Endothelial cell of umbilical vein (primary cell): Measurements from ENCODE around the gene DCLK1. TPM values are rescaled to one million over a fixed set of nuclear protein-coding genes. Genes with fewer than 3 reads are reported as not detected.

Experiments
- BruUV-seq: library from RNA; stranded (reverse); fragments of 400-500 nt; replicated peaks from 2 replicates; lab custom pipeline; 2021; lab: Mats Ljungman, UMichigan
- CTCF ChIA-PET: fragments of 300-600, 350-600 bp; sonication (Branson Sonifier 250); formaldehyde crosslinking; loops from one replicate; lab custom pipeline; 2021; ENCODE audit warnings: antibody characterized with exemption, inconsistent platforms; lab: Charles Lee
- POLR2A ChIA-PET: fragments of 300-600, 350-600 bp; sonication (Branson Sonifier 250); formaldehyde crosslinking; loops from one replicate; lab custom pipeline; 2021; ENCODE audit warnings: antibody characterized with exemption, inconsistent platforms; lab: Charles Lee
- DNase-seq: peaks from one replicate; pipeline ENCODE4 v3.0.0-alpha.2; 2011; ENCODE audit warnings: low read depth, low spot score
- FAIRE-seq: peaks from 2 replicates; lab custom pipeline; 2011; peaks lifted over from hg19 to GRCh38; lab: Jason Lieb, UNC
- H2AFZ ChIP-seq: 2 replicates; pipeline ENCODE4 v1.6.0; 2012; ENCODE audit warnings: low read depth, low read length, control low read depth, inconsistent platforms
- H3K27ac ChIP-seq: 2 replicates; pipeline ENCODE4 v1.5.1; 2011; ENCODE audit warnings: low read depth, mild to moderate bottlenecking, control low read depth, low read length, moderate library complexity; ENCODE audit not compliant: insufficient read depth
- H3K27me3 ChIP-seq, 2 experiments: 2 replicates each; pipeline versions ENCODE4 v1.6.0 to v1.6.1; 2011; ENCODE audit warnings: low read length in 2 of 2, mixed read lengths in 1 of 2; ENCODE audit not compliant: control insufficient read depth in 2 of 2, insufficient read depth in 2 of 2
- H3K36me3 ChIP-seq, 2 experiments: 2 replicates in 1 of 2; 3 replicates in 1 of 2; pipeline ENCODE4 v1.5.1; 2011; ENCODE audit warnings: low read length in 2 of 2, mild to moderate bottlenecking in 1 of 2, moderate library complexity in 1 of 2; ENCODE audit not compliant: control insufficient read depth in 2 of 2, insufficient read depth in 2 of 2; ENCODE audit errors: extremely low read depth in 1 of 2
- H3K4me1 ChIP-seq: 3 replicates; pipeline ENCODE4 v1.5.1; 2011; ENCODE audit warnings: mild to moderate bottlenecking, low read length; ENCODE audit not compliant: control insufficient read depth, insufficient read depth; ENCODE audit errors: extremely low read depth
- H3K4me2 ChIP-seq: 2 replicates; pipeline ENCODE4 v1.6.1; 2011; ENCODE audit warnings: low read length, control low read depth, mixed read lengths; ENCODE audit not compliant: insufficient read depth
- H3K4me3 ChIP-seq, 3 experiments: fragments of 200-600 bp in 1 of 3; sonication (generic), shearing (Covaris generic) in 1 of 3; replicated peaks in 1 of 3; 2 replicates each; pipeline ENCODE4 v1.5.1; 2011 to 2016; ENCODE audit warnings: control low read depth in 3 of 3, low read length in 3 of 3, mild to moderate bottlenecking in 2 of 3, inconsistent platforms in 1 of 3, low read depth in 1 of 3, moderate library complexity in 1 of 3; ENCODE audit not compliant: insufficient read depth in 1 of 3
- H3K79me2 ChIP-seq: 2 replicates; pipeline ENCODE4 v1.6.0; 2012; ENCODE audit warnings: low read length, inconsistent platforms; ENCODE audit not compliant: control insufficient read depth, insufficient read depth
- H3K9ac ChIP-seq: replicated peaks from 2 replicates; pipeline ENCODE3; 2011; ENCODE audit warnings: low read length, control low read depth; ENCODE audit not compliant: insufficient read depth; ENCODE audit errors: extremely low read depth
- H3K9me1 ChIP-seq: replicated peaks from 3 replicates; pipeline ENCODE4 v1.6.0; 2011; ENCODE audit warnings: mild to moderate bottlenecking, low read length; ENCODE audit not compliant: control insufficient read depth, insufficient read depth; ENCODE audit errors: extremely low read depth
- H3K9me3 ChIP-seq: replicated peaks from 2 replicates; pipeline ENCODE4 v1.5.1; 2012; ENCODE audit warnings: low read length, inconsistent platforms; ENCODE audit not compliant: control insufficient read depth, insufficient read depth
- H4K20me1 ChIP-seq: replicated peaks from 2 replicates; pipeline ENCODE3; 2011; ENCODE audit warnings: mild to moderate bottlenecking, low read length; ENCODE audit not compliant: control insufficient read depth, insufficient read depth; ENCODE audit errors: extremely low read depth
- EZH2 ChIP-seq: IDR thresholded peaks from 2 replicates; pipeline ENCODE4 v1.6.1; 2012; ENCODE audit warnings: borderline replicate concordance, low read depth, mild to moderate bottlenecking, moderate library complexity, low read length, inconsistent platforms; ENCODE audit not compliant: severe bottlenecking
- FOS ChIP-seq: IDR thresholded peaks from 2 replicates; pipeline ENCODE4 v1.6.1; 2011; ENCODE audit warnings: mild to moderate bottlenecking, low read length, moderate library complexity, borderline replicate concordance; ENCODE audit not compliant: insufficient read depth
- GATA2 ChIP-seq: IDR thresholded peaks from 2 replicates; pipeline ENCODE4 v1.7.0; 2011; ENCODE audit warnings: low read depth, mild to moderate bottlenecking, moderate library complexity, mixed read lengths, low read length; ENCODE audit not compliant: insufficient read length, insufficient read depth
- JUN ChIP-seq: IDR thresholded peaks from 2 replicates; pipeline ENCODE4 v1.6.1; 2011; ENCODE audit warnings: borderline replicate concordance, low read depth; ENCODE audit not compliant: insufficient read length, insufficient read depth
- MYC ChIP-seq: IDR thresholded peaks from one replicate; pipeline ENCODE4 v1.6.1; 2011; ENCODE audit warnings: mild to moderate bottlenecking, low read depth, low read length
- POLR2A ChIP-seq: IDR thresholded peaks from 2 replicates; pipeline ENCODE4 v1.6.1; 2012; ENCODE audit warnings: low read depth, mild to moderate bottlenecking, control low read depth, low read length
- POLR2AphosphoS5 ChIP-seq: IDR thresholded peaks from 2 replicates; pipeline ENCODE4 v1.6.1; 2012; ENCODE audit warnings: low read depth, mild to moderate bottlenecking, control low read depth, low read length, moderate library complexity; ENCODE audit not compliant: insufficient read depth
- dilution Hi-C: fragments of 300-500 bp; cut with MboI; formaldehyde crosslinking; loops from one replicate; pipeline ENCODE4 v1.15.0; 2019; ENCODE audit warnings: low sequenced_read_pairs; ENCODE audit not compliant: extremely low pct_ligation_motif_present
- intact Hi-C: fragments of 100-400 bp; cut with micrococcal nuclease; formaldehyde crosslinking; loops from one replicate; pipeline ENCODE4 v1.10.0; 2022
- polyA plus RNA-seq, 4 experiments: library from polyadenylated mRNA; depleted of rRNA in 3 of 4; stranded (reverse) in 3 of 4; unstranded in 1 of 4; fragments of >200 nt; gene quantifications; 2 replicates each; pipeline versions ENCODE4 v1.2.1 to v1.2.3, GENCODE V29; 2011 to 2012; ENCODE audit warnings: missing spikeins in 1 of 4
- total RNA-seq: library from RNA; stranded (reverse); gene quantifications from 2 replicates; pipeline ENCODE4 v1.2.3, GENCODE V29; 2021
- TF ChIP-seq, protein P1 (sequence below), 2 donors: IDR thresholded peaks; 1 replicate in 1 of 2; 2 replicates in 1 of 2; pipeline ENCODE4 v1.5.1; 2011; ENCODE audit warnings: low read length in 2 of 2, mild to moderate bottlenecking in 2 of 2, moderate library complexity in 2 of 2, control low read depth in 1 of 2, inconsistent platforms in 1 of 2, low read depth in 1 of 2; ENCODE audit not compliant: insufficient read depth in 1 of 2; ENCODE audit errors: extremely low read depth in 1 of 2
- TF ChIP-seq, protein P2 (sequence below): IDR thresholded peaks from 2 replicates; pipeline ENCODE4 v1.6.1; 2011; ENCODE audit not compliant: insufficient read depth, insufficient read length

Gene DCLK1
- total and polyA plus RNA-seq, 2 donors (not counting 3 experiments of a cell fraction or from before 2014, with no cell fraction given): 0.28 to 3.9 TPM

DNA sequence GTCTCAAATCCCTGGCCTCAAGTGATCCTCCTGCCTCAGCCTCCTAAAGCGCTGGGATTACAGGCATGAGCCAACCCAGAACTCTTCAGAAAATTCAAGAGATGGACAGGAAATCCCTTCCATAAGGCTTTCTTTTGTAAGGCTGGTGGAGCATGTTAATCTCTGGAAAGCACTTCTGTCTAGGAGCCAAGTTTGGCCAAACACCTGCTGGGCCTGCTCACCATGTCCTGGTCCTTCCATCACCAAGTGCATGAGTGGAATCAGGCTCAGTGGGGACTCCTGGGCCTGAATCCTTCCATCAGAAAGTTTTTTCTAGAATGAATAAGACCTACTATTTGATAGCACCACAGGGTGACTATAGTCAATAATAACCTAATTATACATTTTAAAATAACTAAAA lies 148.0 kb downstream of the DCLK1 start:
- no peak for FAIRE-seq
- intact Hi-C loops: no loop called here
- Histone ChIP-seq H3K9ac (no peak overlapping the region), H4K20me1 (no peaks in the 10 kb centered on the region), H3K27me3 (peaks cover 0 to 2% of the 10 kb centered on the region in 2 experiments), H3K4me1 (peaks cover 7% of the 10 kb centered on the region), H3K9me1 (no peaks in the 10 kb centered on the region), H3K79me2 (no peaks in the 10 kb centered on the region), H3K9me3 (no peaks in the 10 kb centered on the region), H3K4me3 (no peak overlapping the region), H3K4me2 (no peak overlapping the region), H3K27ac (no peak overlapping the region), H2AFZ (no peak overlapping the region), H3K36me3 (no peaks in the 10 kb centered on the region)
- no peak for DNase-seq
- dilution Hi-C loops: no loop called here
- TF ChIP-seq FOS (no peak), POLR2A (no peak), MYC (no peak), POLR2AphosphoS5 (no peak), JUN (no peak), GATA2 (no peak), EZH2 (no peak)
- TF ChIP-seq, protein P1, sequence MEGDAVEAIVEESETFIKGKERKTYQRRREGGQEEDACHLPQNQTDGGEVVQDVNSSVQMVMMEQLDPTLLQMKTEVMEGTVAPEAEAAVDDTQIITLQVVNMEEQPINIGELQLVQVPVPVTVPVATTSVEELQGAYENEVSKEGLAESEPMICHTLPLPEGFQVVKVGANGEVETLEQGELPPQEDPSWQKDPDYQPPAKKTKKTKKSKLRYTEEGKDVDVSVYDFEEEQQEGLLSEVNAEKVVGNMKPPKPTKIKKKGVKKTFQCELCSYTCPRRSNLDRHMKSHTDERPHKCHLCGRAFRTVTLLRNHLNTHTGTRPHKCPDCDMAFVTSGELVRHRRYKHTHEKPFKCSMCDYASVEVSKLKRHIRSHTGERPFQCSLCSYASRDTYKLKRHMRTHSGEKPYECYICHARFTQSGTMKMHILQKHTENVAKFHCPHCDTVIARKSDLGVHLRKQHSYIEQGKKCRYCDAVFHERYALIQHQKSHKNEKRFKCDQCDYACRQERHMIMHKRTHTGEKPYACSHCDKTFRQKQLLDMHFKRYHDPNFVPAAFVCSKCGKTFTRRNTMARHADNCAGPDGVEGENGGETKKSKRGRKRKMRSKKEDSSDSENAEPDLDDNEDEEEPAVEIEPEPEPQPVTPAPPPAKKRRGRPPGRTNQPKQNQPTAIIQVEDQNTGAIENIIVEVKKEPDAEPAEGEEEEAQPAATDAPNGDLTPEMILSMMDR (IDR thresholded peaks at IDR 0.05; ENCODE audit: extremely low read depth in 1 of 2, insufficient read depth in 1 of 2, low read depth in 1 of 2, low read length in 2 of 2): no peak
- TF ChIP-seq, protein P2, sequence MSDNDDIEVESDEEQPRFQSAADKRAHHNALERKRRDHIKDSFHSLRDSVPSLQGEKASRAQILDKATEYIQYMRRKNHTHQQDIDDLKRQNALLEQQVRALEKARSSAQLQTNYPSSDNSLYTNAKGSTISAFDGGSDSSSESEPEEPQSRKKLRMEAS: no peak
- ChIA-PET POLR2A (no interaction called here), CTCF (no interaction called here)
- no TSS peak for BruUV-seq
